Activated naive CD4-positive, alpha-beta T cell treated with anti-CD3 and anti-CD28 coated beads, Interleukin-2, amount 50 U/mL, for 16 hours (primary cell): ENCODE results near the gene RIMBP2.

Source experiments
- DNase-seq: peaks from one replicate; pipeline ENCODE4 v3.0.0-alpha.2; 2020

Gene RIMBP2

GRCh38 chr12:130729344-130729743, 13.2 kb upstream of the RIMBP2 start:
- no peak for DNase-seq

GRCh38 chr12:130728158-130729058, 12.3 kb upstream of the RIMBP2 start:
- no peak for DNase-seq

GRCh38 chr12:130719263-130719859, 3.3 kb upstream of the RIMBP2 start:
- DNase-seq = no peak

GRCh38 chr12:130717752-130718151, 1.7 kb upstream of the RIMBP2 start:
- DNase-seq = no peak

- no peak for DNase-seq
Measured at GRCh38 chr12:130716969-130717366, 869 bp upstream of the RIMBP2 start.

GRCh38 chr12:130715150-130715997, 725 bp downstream of the RIMBP2 start:
- no peak for DNase-seq

- DNase-seq = no peak
Measured at GRCh38 chr12:130714591-130715149, 1.4 kb downstream of the RIMBP2 start.

GRCh38 chr12:130714091-130714590, 2.0 kb downstream of the RIMBP2 start:
- no peak for DNase-seq

GRCh38 chr12:130713581-130713991, 2.5 kb downstream of the RIMBP2 start:
- DNase-seq = no peak

- DNase-seq = no peak
Measured at GRCh38 chr12:130712346-130713065, 3.6 kb downstream of the RIMBP2 start.

- DNase-seq = no peak
Measured at GRCh38 chr12:130711756-130712155, 4.3 kb downstream of the RIMBP2 start.

- no peak for DNase-seq
Measured at GRCh38 chr12:130710733-130711080, 5.4 kb downstream of the RIMBP2 start.

- DNase-seq = no peak
Measured at GRCh38 chr12:130709971-130710732, 5.9 kb downstream of the RIMBP2 start.

GRCh38 chr12:130709151-130709970, 6.7 kb downstream of the RIMBP2 start:
- DNase-seq = no peak

GRCh38 chr12:130708648-130709047, 7.5 kb downstream of the RIMBP2 start:
- no peak for DNase-seq

- DNase-seq = no peak
Measured at GRCh38 chr12:130707571-130707891, 8.6 kb downstream of the RIMBP2 start.

- DNase-seq = no peak
Measured at GRCh38 chr12:130706885-130707570, 9.1 kb downstream of the RIMBP2 start.

GRCh38 chr12:130706311-130706710, 9.8 kb downstream of the RIMBP2 start:
- DNase-seq = no peak

- DNase-seq = no peak
Measured at GRCh38 chr12:130705178-130705822, 10.8 kb downstream of the RIMBP2 start.

GRCh38 chr12:130704606-130705005, 11.5 kb downstream of the RIMBP2 start:
- DNase-seq = no peak
